AG10803 (cell line): ENCODE results near the gene KLF2.

Experiments used
- DNase-seq: peaks from one replicate; pipeline ENCODE4 v3.0.0; 2010; ENCODE audit warnings: low read depth
- H3K4me3 ChIP-seq: 2 replicates; pipeline ENCODE4 v1.5.1; 2011; ENCODE audit warnings: mild to moderate bottlenecking, low read length, control low read depth
- CTCF ChIP-seq: conservative IDR thresholded peaks from 2 replicates; pipeline ENCODE4 v1.5.1; 2011; ENCODE audit warnings: mild to moderate bottlenecking, low read length, control low read depth, inconsistent platforms

Gene KLF2

DNA sequence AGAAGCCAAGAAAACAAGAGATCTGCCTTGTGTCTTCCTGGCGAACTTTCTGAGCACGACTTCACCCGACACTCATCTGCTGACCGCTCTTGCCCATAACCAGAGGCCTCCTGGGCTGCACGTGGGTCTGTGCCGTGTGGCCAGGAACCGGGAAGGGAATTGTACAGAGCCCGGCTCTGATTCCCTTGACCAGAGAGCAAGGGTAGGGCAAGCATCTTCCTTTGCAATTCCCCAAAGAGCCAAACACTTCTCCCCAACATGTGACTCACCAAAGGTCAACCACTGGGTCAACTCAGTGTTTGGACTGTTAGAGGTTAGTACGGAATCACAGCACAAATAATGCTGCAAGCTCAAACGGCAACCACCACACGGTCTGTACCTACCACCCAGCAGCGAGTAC is 48.9 kb downstream of the KLF2 start:
- no peak overlapping the region for H3K4me3 ChIP-seq
- DNase-seq: no peak
- no peak for TF ChIP-seq CTCF

DNA sequence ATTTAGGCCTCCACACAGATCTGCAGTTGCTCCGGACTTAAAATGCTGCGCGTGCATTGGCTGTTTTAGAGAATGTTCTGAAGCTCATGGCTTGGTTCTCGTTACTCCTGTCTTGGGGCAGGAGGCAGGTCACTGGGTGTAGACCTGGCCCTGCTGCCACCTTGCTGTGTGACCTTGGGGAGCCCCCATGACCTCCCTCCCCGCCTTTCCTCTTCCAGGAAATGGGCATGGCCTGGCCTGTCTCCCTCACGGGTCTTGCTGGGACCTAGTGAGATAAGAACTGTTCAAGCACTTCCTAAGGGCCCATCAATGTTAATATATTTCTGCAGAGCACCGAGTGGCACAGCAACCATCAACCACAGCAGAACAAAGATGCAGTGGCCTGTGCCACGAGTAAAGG is 49.4 kb downstream of the KLF2 start:
- no peak overlapping the region for H3K4me3 ChIP-seq
- no peak for DNase-seq
- TF ChIP-seq CTCF: no peak

- TF ChIP-seq CTCF: no peak
- DNase-seq: no peak
- no peak overlapping the region for H3K4me3 ChIP-seq
Measured at GRCh38 chr19:16374436-16374835, 49.8 kb downstream of the KLF2 start.

GRCh38 chr19:16375157-16375935 is 50.7 kb downstream of the KLF2 start:
- TF ChIP-seq CTCF: no peak
- H3K4me3 ChIP-seq: no peak overlapping the region
- DNase-seq: no peak

- no peak for DNase-seq
- no peak for TF ChIP-seq CTCF
- H3K4me3 ChIP-seq: no peak overlapping the region
Measured at GRCh38 chr19:16375936-16376185, 51.2 kb downstream of the KLF2 start.

DNA sequence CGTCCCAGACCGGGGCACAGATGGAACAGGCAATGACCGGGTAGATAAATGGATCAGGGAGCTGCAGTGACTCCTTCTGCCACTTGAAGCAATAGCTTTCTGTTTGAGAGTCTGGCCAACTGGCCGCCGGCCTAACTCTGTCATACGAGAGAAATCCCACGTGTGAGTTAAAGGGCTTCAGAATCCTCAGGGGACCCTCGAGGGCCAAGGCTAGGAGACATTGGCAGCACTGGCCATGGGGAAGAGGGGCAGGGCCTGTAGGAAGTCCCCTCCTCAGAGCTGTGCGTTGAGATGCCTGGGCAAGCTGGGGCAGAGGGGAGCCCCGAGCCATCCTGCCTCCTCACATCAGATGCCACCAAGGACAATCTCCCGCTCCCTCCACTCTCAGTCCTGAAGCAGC is 51.6 kb downstream of the KLF2 start:
- no peak for DNase-seq
- H3K4me3 ChIP-seq: no peak overlapping the region
- no peak for TF ChIP-seq CTCF

DNA sequence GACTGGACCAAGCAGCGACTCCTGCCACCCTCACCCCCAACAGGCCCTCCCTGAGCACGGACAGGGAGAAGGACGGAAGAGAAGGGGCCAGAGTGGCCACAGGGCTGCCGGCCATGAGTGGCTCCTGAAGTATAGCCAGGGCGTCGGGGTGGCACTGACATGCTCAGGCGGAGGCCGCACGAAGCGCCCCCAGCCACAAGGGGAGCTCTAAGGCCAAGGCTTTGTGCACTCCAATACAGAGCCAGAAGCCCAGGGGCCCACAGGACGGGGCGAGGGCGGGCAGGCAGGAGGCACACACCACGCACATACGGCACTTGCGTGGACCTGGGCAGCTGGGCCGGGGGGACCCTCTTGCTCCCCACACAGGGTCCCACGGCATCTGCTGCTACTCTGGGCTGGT is 52.0 kb downstream of the KLF2 start:
- peak; percentile 25; the same call in 1 of the 2 replicates for TF ChIP-seq CTCF
- H3K4me3 ChIP-seq: no peak overlapping the region
- no peak for DNase-seq
